HG02852 (cell line): ENCODE measurements around the gene PANX2.

Experiments used
- ATAC-seq: cut with Tn5 transposase; IDR thresholded peaks from one replicate; pipeline ENCODE4 v1.9.1; 2021; ENCODE audit warnings: mild to moderate bottlenecking, moderate library complexity; ENCODE audit not compliant: unreplicated experiment

PANX2 gene

DNA sequence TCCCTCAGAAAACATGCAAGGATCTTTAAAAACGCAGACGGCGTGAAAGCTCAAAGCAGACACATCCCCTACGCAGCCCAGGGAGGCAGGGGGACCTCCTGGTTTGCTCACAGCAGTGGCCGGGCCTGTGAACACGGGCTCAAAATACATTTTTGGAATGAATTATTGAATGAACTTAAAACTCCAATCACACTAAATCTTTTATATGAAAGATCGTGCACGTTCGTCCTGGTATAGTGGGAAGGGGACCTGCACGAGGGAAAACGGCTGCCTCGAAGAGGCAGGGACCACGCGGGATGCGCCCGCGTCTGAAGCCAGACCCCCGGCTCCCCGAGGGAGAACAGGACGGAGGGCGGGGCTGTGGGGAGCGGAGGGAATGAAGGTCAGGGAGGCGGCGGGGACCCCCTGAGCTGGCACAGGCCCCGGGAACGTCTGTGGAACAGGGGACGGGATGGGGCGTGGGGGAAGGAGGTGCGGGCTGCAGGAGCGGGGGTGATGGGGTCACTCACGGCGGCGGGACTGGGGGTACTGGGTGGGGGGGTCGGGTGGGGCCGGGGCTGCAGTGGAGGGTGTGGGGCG lies 1.3 kb upstream of the PANX2 start:
- no peak for ATAC-seq

DNA sequence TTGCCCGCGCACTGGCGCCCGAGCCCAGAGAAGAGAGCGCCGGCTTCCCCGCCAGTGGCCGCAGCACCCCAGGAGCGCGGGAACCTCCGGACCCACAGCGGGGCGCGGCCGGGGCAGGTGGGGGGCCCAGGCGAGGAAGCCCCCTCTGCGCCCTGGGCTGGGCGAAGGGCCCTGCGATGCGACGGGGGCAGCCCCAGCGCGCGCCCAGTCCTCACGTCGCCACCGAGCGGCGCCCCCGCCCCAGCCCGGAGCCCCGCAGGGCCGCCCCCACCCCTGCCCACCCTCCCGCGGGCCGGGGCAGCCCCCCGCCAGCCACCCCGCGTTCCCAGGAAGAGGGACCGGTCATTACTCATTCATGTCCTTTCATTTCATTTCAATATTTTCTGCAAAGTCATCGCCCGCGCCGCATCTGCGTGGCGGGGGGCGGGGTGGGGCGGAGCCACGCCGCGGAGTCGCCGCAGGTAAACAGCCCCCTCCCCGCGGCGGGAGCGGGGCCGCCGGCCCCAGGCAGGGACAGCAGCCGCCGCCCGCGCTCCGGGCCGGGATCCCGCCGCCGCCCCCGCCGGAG lies 673 bp upstream of the PANX2 start:
- ATAC-seq, result no peak

DNA sequence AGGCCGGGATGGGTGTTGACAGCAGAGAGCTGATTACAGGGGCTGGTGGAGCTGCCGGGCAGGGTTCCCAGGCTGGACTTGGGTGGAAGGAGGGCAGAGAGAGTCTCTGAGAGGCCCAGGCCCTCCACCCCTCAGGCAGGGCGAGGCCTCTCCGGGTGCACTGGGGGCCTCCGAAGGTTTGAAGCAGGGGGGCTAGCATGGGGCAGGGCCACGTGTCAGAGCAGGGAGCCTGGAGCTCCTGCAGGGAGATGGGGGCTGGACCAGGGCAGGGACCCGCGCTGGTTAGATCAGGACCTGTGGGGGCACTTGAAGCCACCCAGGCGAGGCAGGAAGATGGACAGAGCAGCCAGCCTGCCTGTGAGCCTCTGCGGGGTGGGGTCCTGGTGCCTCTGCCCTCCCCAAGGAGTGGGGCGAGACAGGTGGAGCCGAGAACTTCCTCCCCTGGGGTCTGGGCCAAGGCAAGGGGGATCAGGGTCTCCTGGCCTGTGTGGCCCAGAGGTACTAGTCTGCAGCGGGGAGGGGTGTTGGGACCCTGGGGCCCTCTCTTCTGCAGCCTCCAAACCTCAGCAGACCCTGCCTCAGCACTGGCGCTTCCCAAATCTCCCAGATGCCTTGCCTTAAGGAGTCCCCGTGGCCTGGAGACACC lies 911 bp downstream of the PANX2 start:
- ATAC-seq, result no peak

DNA sequence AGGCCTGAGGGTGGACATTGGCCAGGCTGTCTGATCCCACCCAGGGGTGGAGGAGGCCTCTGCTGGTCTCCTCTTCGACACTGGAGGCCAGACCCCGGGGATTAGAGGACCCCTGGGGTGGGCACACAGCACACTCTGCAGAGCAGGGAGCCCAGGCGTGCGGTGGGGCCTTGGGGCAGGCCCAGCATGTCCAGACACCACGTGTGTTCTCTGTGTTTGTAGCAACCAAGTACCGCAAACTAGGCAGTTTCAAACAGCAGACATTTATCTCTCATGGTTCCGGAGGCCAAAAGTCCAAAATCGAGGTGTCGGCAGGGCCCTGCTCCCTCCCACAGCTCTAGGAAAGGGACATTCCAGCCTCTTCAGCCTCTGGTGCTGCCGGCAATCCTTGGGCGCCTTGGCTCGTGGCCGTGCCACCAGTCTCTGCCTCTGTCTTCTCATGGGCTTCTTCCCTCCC lies 1.5 kb downstream of the PANX2 start:
- ATAC-seq, result no peak

DNA sequence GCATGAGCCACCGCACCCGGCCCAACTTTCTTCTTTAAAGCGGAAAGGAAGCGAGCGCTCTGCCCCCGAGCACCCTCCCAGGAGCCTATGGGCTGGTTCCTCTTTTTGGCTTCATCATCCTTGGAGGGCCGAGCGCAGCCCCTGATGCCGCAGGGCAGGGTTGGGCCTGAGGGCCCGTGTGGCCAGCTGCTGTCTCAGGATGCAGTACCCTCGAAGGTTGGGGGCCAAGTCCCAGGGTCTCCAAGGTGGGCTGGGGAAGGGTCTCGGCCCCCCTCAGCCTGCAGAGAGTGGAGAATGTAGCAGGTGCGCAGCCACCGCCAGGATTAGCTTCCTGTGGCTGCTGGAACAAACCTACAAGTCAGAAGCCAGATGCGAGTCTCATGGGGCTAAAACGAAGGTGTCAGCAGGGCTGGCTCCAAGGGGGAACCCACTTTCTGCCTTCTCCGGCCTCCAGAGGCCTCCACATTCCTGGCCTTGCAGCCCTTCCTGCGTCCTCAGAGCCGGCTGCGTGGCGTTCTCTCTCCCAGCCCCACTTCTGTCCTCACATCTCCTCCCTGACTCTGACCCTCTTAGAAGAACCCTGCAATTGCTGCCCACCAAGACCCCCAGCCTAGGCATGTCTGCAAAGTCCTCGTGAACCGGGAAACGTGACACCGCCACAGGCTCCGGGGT lies 2.9 kb downstream of the PANX2 start:
- ATAC-seq, result no peak

DNA sequence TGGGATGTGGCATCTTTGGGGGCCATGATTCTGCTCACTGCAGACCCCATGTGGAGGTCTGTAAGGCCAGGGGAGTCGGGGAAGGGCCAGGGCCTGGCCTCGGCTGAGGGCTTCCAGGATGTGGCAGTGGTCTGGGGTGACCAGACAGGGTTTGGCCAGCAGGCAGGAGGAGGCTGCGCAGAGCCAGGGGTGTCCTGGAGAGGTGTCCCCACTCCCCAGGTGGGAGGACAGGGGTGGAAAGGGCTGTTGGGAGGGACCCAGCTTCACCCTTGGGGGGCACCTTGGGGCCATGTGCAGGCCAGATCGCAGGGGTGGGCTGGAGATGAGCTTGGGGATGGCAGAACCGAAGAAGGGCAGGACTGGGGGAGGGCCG lies 3.4 kb downstream of the PANX2 start:
- ATAC-seq, result no peak

DNA sequence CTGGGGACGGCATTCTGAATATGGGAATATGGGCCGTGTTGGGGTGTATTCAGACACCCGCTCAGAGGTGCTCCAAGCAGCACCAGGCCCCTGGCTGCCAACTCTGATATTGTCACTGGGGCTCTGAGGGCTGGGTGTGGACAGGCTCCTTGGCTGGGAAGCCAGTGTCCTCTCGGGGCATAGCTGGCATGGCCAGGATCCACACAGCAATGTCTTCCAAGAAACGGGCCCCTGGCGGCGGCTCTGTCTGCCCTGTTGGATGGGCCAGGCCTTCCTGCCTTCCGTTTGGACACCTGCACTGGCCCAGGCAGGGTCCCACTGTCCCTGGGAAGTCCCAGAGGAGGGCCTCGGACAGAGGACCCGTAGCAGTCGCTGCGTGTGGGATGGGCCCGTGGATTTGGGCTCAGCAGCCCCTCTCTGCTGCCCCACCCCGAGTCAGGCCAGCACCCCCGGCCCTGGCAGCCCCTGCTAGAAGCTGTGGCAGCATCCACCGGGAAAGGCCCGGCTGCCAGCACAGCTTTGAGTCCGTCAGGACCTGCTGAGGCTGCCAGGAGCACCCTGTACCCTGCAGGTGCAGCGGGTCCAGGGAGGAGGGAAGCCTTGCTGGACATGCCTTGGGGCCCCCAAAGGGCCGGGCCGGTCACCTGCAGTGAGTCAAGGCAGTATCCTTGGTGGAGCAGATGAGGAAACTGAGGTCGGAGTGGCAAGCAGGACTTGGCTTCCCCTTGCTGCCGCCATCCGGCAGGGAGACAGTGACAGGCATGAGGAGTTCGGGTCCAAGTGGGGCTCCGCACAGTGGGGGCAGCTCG lies 4.1 kb downstream of the PANX2 start:
- no peak for ATAC-seq

DNA sequence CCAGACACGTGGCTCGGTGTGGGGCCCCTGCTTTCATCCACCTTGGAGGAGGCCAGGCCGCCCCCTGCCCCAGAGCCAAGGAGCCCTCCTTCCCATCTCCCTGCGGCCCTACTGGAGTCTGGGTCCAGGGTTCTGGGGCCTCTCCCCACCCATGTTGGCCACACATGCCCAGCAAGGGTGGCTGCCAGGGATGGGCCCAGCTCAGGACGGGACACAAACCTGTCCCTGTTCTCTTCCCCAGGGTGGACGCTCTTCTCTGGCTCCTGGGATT lies 4.6 kb downstream of the PANX2 start:
- ATAC-seq, result no peak

DNA sequence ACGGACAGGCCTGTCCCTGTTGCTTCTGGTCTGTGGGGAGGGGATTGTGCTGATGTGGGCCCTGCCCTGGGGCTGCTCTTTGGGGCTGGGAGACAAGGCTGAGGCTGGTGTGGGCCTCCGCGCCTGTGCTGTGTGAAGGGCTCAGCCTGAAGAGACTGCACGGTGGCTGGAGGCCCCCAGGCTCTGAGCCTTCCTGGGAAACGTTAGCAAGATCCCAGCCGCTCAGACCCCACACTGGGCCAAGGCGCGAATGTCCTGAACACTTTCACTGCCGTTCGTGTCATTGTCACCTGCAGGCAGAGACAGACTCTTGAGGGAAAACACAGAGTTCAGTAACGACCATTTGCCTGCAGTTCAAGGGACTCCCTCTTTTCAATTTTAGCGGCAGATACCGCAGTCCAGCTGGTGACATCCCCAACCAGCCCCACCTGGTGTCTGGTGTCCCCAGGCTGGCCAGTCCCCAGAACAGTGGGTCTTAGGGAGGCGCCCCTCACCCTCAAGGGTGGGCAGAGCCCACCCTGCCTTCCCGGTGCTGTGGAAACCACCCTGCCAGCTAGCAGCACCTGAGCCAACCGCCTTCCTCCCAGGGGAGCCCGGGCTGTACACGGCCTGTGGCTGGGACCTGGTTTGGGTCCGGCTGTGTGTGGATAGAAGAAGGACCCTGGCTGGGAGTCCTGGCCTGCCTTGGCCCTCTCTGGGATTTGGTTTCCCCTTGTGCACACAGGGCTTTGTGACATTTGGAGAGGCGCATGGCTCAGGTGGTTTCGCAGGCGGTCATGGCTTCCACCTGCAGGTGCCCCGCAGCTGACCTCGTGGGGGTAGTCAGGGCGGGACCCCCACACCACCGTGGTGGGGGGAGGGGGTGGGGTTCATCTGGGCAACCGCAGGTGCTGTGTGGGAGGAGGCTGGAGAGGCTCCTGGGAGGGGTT lies 5.7 kb downstream of the PANX2 start:
- no peak for ATAC-seq

DNA sequence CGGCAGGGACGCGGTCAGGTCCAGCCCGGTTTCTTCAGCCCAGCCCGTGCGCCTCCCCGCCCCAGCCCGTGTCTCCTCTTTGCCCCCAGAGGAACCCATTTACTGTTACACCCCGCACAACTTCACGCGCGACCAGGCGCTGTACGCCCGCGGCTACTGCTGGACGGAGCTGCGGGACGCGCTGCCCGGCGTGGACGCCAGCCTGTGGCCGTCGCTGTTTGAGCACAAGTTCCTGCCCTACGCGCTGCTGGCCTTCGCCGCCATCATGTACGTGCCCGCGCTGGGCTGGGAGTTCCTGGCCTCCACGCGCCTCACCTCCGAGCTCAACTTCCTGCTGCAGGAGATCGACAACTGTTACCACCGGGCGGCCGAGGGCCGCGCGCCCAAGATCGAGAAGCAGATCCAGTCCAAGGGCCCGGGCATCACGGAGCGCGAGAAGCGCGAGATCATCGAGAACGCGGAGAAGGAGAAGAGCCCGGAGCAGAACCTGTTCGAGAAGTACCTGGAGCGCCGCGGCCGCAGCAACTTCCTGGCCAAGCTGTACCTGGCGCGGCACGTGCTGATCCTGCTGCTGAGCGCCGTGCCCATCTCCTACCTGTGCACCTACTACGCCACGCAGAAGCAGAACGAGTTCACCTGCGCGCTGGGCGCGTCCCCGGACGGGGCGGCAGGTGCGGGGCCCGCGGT lies 6.5 kb downstream of the PANX2 start:
- no peak for ATAC-seq

DNA sequence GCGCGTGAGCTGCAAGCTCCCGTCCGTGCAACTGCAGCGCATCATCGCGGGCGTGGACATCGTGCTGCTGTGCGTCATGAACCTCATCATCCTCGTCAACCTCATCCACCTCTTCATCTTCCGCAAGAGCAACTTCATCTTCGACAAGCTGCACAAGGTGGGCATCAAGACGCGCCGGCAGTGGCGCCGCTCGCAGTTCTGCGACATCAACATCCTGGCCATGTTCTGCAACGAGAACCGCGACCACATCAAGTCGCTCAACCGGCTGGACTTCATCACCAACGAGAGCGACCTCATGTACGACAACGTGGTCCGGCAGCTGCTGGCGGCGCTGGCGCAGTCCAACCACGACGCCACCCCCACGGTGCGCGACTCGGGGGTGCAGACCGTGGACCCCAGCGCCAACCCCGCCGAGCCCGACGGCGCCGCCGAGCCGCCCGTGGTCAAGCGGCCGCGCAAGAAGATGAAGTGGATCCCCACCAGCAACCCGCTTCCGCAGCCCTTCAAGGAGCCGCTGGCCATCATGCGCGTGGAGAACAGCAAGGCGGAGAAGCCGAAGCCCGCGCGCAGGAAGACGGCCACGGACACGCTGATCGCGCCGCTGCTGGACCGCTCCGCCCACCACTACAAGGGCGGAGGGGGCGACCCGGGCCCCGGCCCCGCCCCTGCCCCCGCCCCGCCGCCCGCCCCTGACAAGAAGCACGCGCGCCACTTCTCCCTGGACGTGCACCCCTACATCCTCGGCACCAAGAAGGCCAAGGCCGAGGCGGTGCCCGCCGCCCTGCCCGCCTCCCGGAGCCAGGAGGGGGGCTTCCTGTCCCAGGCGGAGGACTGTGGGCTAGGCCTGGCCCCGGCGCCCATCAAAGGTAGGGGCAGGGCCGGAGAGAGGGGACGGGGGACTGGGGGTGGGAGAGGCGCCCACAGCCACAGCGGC lies 7.3 kb downstream of the PANX2 start:
- ATAC-seq, result no peak

DNA sequence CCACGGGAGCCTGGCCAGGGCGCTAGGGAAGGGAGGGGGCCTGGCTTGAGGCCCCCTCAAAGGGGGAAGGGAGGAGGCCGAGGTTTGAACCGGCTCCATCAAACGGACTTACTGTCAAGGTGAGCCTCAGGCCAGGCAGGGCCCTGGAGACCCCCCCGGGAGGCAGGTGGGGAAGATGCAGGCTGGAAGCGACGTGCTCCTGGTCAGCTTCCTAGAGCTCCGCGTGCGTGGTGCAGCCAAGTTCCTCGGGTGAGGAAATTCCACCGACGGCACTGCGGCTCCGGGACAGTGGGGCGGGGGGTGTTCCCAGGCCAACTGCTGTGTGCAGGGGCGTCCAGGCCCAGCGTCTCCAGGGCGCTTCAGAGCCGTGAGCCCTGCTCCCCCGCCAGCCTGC lies 7.9 kb downstream of the PANX2 start:
- no peak for ATAC-seq

DNA sequence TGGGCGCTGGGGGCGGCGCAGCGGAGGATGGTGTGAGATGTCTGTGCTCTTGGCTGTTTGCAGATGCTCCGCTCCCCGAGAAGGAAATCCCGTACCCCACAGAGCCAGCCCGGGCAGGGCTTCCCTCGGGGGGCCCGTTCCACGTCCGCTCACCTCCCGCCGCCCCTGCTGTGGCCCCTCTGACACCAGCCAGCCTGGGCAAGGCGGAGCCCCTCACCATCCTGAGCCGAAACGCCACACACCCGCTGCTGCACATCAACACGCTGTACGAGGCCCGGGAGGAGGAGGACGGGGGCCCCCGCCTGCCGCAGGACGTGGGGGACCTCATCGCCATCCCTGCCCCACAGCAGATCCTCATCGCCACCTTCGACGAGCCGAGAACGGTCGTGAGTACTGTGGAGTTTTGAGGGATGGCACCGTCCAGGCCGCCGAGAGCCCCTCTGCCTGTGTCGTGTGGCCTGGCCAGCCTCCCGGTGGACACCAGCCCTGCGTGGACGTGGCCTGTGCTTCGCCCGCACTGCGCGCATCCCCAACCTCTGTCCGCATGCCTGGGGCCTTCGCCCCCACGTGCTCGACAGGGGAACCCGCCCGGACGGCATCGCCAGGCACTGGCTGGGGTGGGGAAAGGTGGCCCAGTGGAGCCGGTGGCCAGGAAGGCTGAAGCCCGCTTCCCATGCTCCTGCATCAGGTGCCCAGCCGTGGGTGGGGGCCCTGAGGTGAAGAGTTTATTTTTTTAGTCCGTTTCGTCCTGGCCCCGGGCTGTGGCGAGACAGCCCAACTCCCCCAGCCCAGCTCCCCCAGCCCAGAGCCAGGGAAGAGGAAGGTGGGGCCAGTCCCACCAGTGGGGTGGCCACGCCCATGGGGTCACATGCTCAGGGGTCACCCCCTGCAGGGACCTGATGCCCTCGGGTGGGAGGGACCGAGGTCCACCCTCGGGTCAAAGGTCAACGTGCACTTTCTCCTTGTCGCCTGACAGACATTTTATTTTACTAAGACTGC lies 8.6 kb downstream of the PANX2 start:
- no peak for ATAC-seq

DNA sequence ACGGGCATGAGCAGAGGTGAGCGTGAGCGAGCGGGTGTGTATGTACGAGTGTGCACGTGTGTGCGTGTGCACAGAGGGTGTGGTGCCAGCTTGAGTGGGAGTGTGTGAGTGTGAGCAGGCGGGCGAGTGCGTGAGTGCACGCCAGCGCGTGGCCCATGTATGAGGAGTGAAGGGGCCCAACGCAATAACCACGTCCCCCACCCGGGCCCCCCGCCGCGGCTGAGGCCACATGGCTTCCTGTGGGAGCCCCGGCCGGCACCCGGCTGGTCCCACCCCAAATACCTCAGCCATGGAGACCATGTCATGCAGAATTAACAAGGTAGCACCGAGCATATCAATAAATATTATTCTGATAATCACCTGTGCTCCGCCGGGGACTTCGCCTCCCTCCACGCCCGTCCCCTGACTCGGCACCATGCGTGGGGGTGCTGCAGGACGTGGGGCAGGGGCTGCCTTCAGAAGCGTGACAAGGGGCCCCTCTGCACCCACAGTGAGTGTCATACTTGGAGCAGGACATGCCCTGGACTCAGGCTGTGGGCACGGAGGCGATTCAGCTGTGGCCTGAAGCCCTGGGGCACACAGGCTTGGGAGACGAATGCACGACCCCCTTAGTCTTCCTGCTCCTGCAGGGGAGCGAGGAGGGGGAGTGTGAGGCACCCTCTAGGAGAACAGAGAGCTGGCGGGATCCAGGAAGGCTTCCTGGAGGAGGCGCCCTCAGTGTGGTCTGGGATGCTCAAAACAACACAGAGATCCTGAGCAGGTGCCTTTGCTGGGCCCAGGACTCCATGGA lies 9.6 kb downstream of the PANX2 start:
- no peak for ATAC-seq

DNA sequence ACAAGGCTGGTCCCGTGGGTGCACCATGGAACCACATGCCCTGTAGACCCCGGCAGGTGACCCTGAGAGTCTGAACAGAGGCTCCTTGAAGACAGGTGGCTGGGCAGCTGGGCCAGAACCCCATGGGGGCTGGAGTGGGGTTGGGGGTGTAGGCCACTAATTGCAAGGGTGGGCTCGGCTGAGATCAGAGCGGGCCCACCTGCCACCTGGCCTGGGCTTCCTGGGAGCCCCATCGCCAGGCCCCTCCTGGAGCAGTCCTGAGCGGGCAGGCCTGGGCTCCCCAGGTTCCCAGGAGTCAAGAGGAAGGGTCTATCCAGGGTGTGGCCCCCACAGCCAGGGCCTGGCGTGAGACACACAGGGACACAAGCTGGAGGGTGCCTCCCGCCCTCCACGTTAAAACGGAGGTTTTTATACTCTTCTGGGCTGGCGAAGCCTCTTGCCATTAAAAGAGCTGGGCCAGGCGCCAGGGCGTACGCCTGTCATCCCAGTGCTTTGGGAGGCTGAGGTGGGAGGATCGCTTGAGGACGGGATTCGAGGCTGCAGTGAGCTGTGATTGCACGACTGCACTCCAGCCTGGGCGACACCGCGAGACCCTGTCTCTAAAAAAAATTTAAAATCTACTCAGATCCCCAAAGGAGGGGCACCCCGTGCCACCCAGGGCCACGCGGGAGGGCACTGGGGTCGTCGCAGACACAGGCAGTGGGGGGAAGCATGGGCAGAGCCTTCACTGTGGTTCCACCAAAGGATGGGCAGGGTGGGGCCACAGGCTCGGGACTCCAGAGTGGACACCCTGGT lies 10.4 kb downstream of the PANX2 start:
- no peak for ATAC-seq
